ENCODE data around the gene FZD10.

FZD10 gene, protein sequence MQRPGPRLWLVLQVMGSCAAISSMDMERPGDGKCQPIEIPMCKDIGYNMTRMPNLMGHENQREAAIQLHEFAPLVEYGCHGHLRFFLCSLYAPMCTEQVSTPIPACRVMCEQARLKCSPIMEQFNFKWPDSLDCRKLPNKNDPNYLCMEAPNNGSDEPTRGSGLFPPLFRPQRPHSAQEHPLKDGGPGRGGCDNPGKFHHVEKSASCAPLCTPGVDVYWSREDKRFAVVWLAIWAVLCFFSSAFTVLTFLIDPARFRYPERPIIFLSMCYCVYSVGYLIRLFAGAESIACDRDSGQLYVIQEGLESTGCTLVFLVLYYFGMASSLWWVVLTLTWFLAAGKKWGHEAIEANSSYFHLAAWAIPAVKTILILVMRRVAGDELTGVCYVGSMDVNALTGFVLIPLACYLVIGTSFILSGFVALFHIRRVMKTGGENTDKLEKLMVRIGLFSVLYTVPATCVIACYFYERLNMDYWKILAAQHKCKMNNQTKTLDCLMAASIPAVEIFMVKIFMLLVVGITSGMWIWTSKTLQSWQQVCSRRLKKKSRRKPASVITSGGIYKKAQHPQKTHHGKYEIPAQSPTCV

DNA sequence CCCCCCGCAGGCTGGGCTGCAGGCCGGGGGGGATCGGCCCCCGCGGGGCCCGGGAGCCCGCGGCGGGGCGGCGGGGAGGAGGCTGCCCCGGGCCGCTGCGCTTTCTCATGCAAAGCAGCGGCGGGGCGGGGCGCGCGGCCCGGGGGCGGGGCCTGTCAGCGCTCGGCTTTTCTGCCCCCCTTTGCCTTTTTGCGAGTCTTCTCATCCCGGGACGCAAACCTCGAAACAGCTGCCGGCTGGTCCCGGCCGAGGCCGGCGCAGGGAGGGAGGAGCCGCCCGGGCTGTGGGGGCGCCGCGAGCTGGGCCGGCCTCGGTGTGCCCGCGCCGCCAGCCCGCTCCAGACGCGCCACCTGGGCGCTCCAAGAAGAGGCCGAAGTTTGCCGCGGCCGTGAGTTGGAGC, at the start of gene FZD10:
Gene FZD10 (plus strand): TSS at position 198 of the 400 bp plus-strand sequence. CDS start 479 bp downstream, outside the sequence.
- peak; percentile 29 for DNase-seq

DNA sequence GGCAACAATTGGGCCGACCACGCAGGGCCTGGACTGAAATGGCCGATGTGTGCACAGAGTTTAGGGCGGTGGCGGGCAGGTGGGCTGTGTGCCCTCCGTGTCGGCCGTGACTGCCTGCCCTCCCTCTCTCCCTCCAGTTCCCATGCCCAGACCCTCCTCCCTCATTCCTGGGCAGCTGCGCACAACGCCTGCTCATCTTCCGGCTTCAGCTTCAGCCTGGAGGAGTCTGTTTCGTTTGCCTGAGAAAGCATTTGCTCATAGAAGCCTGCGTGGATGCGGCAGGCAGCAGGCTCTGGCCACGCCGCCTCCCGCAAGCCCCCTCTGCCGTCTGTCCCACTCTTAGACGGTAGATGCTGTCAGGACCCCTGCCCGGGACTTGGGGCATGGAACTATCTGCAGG, 47.3 kb upstream of the FZD10 start:
- DNase-seq = no peak

DNA sequence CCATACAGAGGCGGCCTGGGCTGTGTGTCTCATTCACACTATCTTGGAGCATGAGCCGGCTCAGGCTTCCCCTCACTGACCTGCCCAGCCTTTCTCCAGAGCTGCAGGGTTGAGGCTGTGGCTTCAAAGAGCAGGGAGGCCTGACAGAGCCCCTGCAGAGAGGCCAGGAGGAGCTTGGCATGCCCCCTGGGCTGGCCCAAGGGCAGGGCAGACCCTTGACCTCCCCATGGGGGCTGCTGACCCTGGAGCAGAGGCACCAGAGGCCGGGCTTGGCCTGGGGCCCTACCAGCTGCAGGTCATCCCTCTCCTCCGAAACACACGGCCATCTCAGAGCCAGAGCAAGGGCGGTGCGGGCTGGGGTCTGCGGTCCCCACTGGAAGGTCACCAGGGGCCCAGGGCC, 46.6 kb upstream of the FZD10 start:
- no peak for DNase-seq

DNA sequence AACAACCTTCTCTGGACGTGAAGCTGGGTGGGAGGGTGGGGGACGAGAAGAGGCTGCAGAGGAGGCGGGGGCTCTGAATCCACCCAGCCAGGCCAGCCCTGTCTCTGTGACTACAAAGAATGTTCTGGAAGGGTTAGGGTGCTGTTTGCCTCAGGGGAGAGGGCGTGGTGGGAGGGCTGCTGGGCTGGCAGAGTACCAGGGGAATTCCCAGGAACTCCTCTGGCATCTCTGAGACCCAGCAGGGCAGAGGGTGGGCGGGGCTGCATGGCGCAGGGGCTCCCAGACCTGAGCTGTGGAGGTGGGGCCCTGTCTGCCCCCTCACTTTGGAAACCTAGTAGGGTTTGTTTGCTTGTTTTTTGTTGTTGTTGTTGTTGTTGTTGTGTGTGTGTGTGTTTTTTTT, 45.5 kb upstream of the FZD10 start:
- DNase-seq = no peak

DNA sequence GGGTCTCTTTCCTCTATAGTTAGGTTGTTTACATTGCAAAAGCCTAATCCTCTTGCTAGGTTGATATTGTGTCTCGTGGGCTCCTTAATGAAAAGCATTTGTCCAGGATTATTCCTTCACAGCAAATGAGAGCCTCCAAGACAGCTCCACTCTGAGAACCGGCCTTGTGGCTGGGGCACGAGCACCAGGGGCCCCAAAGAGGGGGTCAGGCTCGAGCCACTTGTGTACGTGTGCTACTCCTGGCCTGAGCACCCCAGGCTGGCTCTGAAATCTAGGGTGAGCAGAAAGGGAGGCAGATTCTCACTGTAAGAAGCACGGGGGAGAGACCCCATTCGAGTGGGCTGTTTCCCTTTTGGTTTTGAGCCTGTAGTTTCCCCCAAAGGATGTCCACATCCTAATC, 45.0 kb upstream of the FZD10 start:
- DNase-seq = no peak

DNA sequence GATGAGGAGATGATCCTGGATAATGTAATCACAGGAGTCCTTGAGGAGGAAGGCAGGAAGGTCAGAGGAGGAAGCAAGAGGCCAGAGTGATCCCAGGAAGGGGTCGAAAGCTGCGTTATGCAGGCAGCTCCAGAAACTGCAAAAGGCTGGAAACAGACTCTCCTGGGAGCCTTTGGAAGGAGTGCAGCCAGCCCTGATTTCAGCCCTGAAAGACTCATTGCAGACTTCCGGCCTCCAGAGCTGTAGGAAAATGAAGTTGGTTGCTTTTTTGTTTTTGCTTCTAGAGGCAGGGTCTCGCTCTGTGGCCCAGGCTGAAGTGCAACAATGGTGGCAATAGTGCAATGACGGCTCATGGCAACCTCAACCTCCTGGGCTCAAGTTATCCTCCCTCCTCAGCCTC, 44.6 kb upstream of the FZD10 start:
- DNase-seq = no peak

DNA sequence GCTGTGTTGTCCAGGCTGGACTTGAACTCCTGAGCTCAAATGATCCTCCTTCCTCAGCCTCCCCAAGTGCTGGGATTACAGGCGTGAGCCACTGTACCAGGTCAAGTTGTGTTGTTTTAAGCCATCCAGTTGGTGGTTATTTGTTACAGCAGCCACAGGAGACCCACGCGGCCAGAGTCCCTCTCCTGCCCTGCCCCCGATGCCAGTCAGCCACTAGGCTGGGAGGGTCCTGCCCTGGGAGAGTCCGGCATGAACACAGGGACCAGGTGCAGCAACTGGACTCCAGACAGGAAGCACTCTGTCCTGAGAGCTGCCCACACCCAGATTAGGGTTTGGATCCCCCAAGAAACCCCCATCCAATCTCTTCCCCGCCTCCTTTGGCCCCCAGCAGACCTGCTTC, 44.1 kb upstream of the FZD10 start:
- DNase-seq = no peak

DNA sequence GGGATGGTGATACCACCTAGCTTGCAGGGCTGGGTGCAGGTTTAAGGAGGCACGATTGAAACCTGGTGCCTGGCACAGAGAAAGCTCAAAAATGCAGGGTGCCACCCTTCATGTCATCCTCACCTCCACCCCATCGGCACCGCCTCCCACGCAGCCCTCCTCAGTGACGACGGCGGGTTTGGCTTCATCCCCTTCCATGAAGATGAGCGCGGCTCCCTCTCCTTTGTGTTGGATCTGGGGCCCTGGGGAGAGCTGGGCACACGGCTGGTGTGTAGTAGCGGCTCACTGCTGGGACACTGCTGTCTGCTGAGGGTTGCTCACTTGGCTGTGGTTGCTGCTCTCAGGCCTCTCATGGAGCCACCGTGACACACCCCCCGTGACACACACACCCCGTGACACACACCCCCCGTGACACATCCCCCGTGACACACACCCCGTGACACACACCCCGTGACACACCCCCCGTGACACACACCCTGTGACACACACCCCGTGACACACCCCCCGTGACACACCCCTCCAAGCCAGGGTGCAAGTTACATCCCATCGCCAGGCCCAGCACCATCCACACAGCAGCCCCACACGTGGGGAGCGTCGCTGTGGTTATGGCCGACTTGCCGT, 42.9 kb upstream of the FZD10 start:
- no peak for DNase-seq

DNA sequence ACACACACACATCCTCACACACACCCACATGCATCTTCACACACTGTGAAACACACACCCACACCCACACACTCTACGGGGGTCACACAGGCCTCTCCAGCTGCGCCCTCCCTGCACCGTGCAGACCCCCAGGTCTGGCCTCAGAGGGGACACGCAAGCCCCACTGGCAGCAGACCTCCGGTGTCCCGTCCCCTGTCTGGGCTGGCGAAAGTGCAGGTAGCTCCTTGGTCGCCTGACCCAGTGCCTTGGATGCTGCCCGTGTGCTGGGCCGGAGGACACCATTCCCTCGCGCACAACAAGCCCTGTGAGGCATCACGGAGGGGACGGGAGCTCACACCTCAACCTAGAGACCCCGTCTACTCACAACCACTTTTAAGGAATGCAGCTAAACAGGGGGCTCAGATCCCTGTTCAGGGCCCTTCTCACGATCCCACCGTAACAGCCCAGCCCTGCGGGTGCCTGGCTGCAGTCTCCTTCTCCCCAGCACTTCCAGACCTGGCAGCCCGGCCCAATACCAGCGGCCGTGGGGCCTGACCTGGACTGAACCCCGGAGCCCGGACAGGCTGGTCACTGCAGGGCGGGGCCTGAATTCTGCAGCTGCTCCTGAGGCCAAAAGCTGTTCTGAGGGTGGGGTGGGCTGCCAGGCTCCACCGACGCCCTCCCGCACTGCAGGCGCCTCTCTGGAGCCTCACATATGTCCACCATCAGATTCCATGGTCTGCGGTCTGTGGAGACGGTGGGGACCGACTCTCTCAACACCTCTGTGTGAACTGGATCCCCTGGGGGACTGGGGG, 42.1 kb upstream of the FZD10 start:
- no peak for DNase-seq

DNA sequence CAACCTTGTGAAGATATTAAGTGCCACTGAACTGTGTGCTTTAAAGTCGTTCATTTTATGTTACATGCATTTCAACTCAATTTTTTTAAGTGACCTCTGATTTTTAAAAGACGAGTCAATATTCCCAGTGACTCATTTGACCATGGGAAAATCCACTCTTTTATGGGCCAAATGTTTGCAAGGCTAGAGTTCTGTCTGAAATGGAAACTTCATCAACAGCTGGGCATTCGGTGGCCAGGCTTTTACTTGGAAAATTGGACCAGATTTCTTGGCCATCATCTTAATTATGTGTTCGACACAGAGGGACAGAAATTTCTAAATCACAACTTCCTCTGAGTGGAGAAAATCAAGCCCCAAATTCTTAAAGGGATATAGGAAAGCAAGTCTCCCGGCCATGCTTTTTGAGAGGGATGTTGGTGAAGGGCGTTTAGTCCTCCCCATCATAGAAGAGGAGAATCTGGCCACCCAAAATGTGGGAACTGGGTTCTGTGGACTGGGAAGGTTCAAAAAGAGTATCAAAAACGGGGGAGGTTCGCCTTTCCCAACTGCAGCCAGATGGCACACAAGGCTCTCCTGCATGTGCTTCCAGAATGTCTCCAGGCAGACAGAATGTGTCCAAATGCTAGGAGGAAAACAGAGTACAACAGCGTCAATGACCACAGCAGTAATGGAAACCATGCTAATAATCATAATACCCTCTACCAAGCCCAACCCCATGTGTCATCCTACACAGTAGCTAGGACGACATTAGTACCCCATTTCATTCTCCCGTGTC, 40.9 kb upstream of the FZD10 start:
- DNase-seq = no peak

DNA sequence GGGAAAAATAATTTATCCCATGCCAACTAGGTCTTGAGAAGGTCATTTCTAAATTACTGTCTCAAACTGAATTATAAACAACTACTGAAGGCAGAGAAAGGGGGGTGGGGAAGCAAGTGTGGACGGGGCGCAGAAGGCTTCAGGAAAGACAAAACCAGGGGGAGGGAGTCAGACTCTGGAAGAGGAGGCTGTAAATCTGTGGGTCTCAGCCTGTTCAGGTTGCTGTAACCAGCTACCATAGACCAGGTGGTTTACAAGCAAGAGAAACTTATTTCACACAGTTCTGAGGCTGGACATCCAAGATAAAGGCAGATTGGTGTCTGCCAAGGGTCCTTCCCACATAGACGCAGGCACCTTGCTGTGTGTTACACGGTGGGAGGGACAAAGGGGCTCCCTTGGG, 39.9 kb upstream of the FZD10 start:
- no peak for DNase-seq

DNA sequence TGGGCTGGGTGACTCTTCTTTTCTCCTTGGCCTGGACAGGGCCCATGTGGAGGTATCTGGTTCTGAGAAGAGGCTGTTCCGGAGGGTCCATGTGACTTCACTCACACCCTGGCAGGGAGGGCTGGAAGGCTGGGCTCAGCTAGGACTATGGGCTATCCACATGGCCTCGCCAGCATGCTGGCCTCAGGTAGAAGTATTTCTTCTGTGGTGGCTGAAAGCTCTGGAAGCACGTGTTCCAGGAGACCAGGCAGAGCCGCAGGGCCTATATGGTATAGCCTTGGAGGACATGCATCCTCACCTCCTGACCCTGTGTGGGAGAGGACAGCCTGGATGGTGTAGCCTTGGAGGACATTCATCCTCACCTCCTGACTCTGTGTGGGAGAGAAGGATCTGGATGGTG, 38.2 kb upstream of the FZD10 start:
- DNase-seq = no peak

DNA sequence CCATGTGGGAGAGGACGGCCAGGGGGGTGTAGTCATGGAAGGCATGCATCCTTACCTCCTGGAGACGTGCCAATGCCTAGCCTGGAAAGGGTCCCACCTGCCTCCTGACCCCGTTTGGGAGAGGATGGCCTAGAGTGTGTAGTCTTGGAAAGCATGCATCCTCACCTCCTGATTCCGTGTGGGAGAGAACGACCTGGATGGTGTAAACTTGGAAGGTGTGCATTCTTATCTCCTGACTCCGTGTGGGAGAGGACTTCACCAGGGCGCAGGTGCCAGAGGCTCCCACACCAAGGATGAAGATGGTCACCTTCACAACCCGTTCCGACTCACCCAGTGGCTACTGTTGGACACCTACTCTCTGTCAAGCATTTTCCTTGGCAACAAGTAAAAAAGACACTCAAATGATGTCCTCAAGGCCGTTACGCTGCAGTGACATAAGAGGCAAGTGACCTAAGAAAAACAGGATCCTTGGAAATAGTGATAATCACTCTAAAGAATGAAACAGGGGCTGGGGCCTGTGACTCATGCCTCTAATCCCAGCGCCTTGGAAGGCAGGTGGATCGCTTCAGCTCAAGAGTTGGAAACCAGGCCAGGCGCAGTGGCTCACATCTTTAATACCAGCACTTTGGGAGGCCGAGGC, 37.5 kb upstream of the FZD10 start:
- DNase-seq = no peak

DNA sequence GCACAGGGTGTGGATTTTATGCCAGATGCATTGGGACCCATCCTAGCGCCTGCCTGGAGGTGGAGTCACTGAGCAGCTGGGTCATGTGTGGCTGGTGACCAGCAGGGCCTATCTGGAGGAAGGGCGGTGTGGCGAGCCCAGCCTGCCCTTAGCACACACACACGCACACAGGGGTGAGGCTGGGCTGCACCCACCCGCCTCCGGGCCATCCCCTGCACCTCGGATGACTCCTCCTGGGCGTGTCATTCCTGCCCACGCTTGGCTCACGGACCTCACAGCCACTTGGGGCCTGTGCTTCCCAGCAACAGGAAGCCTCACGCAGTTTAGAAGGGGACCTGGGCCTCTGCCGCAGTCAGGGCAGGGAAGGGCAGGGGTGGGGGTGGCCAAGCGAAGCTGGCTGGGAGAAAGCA, 36.2 kb upstream of the FZD10 start:
- no peak for DNase-seq

DNA sequence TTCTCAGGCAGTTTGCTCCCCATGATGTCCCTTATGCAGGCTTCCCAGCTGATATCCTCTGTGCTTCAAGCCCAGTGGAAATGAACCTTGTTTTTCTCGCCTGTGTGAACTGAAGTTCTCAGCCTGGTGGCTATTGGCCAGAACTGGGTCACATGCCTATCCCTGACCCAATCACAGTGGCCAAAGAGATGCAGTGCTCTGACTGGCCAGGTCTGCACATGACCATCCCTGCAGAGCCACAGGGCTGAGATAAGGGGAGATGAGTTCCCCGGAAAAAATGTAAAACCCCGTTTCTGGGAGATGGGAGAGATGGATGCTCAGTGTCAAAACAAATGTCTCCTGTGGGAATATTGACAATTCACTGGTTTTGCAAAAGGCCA, 34.7 kb upstream of the FZD10 start:
- no peak for DNase-seq

DNA sequence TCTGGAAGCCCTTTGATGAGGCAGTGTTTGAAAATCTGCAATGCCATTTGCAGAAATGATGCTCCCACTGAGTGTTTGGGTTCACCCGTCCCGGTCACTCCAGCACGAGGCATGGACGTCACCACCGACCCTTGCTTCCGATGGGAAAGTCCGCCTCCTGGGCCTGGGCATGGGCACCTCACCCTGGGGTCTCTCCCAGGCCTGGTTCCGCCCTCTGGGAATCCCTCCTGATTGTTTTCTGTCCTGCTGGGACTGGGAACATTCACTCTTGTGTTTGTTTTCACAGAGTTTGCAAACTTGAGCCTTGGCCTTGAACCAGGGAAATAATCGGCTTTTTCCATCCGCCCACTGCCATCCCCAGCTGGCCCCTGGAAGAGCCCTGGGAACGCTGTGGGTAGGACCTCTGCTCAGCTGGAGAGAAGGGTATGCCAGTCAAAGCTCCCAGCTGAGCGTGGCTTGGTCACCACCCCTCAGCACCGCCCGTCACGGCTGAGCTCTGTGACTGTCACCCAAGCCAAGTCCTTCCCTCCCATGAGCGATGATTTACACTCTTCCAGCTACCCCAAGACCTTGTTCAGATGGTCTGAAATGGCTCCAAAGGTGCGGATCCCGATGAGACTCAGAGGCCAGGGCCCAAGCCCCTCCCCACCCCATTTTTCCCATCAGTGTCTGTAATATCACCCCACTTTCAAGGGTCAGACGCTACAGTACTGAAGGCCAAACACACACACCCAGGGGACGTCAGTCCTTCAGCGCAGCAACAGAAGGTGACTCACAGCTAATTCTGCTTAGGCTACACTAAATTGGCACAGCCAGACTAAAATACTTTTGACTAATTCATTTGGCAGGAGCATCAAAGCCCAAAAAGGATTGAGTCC, 34.1 kb upstream of the FZD10 start:
- no peak for DNase-seq

DNA sequence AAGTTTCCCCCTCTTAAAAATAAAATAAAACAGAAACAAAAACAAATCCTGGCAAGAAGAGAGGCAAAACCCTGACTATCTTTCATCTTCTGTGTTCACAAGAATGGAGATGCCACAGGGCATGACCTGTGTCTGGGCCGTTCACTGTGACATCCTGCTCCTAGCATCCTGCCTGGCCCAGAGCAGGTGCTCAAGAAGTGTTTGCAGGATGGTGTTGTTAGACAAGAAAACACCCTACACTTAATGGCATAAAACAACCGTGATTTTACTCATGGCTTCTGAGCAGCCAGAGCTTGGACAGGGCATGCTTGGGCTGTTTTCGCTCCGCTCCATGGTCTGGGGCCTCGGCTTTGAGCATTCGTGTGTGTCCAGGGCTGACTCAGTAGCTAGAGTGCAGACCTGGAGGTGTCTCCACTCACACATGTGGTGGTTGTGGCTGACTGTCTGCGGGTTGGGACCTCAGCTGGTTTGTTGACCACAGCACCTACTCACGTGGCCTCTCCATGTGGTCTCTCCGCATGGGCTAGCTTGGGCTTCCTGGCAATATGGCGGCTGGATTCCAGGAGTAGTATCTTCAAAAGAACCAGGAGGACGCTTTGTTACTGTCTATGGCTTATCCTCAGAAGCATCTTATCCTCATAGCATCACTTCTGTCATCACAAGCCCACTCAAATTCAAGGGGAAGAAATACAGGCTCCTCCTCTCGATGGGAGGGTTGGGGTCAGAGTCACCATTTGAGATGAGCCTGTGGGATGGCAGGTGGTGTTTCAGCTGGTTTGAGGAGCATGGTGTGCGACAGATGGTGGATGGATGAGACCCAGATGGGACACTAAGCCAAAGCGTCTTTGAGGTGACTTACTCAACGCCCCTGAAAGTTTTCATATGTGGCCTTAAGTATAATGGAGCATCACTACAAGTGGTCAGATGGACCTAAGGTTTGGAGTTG, 33.2 kb upstream of the FZD10 start:
- no peak for DNase-seq

DNA sequence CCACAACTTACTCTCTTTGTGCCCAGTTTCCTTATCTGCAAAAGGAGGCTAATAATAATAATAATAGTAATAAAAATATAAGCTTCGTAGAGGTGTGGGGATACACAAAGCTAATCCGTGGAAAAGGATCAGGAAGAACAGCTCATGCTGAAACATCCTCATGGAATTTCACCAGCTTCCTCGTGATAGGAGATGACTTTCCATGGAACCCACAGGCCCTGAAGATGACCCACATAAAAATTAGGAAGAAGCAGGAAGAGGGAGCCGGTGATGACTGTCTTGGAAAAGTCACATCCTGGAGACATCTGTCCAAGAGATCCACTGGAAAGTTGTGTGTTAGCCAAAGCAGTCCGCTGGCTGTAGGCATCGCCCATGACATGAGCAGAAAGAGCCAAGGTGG, 31.9 kb upstream of the FZD10 start:
- no peak for DNase-seq

DNA sequence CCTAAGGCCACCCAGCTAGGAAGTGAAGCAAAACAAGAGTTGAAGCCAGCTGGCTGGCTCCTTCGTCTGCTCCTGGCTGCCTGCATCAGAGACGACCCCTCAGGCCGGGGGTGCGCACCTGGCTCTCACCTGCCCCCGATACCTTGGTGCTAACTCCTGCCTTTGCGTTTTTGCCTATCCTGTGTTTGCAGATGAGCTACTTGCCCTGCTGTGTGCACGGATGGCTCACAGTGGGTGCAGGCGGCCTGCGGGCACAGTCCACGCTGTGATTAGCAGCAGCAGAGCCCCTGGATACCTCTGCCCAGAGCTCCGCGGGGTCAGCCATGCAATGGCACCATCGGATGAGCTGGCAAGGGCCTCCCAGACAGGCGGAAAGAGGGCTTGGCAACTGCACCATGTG, 31.2 kb upstream of the FZD10 start:
- DNase-seq = no peak

DNA sequence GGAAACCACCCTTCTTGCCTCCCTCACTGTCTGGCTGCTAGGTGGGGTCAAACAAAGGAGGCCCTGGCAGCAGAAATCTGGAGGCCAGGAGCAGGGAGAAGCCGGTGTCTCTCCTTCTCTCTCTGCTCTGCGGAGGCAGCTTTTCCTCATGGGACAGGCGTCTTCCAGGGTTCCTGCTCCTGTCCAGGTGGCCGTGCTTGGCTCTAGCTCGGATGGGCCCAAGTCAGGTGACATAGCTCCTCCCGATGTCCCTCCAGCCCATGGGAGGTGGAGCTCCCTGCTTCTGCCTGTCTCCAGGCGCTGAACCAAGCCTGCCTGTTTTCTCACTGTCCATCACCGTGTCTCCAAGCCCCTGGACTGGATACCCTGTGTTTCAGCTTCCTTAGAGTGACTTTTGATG, 30.5 kb upstream of the FZD10 start:
- DNase-seq = no peak
